ENCODE measurements around the gene CHCHD3. TPM values are rescaled to one million over a fixed set of nuclear protein-coding genes. Genes with fewer than 3 reads are reported as not detected.

CHCHD3 gene
- total and polyA plus RNA-seq, 2 donors = 22.5 to 56.6 TPM

DNA sequence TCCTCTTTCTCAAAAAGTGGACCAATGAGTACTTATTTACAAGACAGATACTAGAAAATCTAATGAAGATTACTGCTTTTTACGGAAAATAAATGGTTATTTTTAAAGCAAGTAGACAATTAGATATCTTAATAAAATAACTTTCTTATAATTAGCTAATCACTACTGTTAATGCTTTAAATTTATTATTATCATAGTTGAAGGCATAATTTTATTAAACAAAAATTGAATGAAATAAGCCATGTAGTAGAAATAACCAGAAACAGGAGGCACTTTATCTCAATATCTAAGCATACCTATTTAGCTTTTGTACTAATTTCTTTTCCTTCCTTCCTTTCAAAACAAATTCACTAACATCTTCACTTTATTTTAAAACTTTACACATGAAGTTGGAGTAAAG is 134.9 kb downstream of the CHCHD3 start:
- Histone ChIP-seq H3K9me3 (ENCODE audit: control insufficient read depth in 2 of 2, insufficient read depth in 1 of 2, low read length in 1 of 2) (no peaks in the 10 kb centered on the region), H3K4me1 (ENCODE audit: control insufficient read depth in 2 of 2, insufficient read depth in 2 of 2, low read length in 2 of 2) (no peaks in the 10 kb centered on the region), H3K36me3 (ENCODE audit: control insufficient read depth in 2 of 2, insufficient read depth in 2 of 2, low read length in 1 of 2) (no peaks in the 10 kb centered on the region), H3K4me3 (ENCODE audit: low read length in 2 of 2) (no peak overlapping the region), H3K27ac (ENCODE audit: low read depth in 1 of 2, low read length in 1 of 2) (no peak overlapping the region), H3K27me3 (ENCODE audit: control insufficient read depth in 2 of 2, insufficient read depth in 1 of 2, low read length in 1 of 2) (no peaks in the 10 kb centered on the region)
- DNase-seq (ENCODE audit: low read depth in 6 of 9, low spot score in 9 of 9) = no peak
- 100% methylated on average over 1 of the region's 1 CpG for WGBS

DNA sequence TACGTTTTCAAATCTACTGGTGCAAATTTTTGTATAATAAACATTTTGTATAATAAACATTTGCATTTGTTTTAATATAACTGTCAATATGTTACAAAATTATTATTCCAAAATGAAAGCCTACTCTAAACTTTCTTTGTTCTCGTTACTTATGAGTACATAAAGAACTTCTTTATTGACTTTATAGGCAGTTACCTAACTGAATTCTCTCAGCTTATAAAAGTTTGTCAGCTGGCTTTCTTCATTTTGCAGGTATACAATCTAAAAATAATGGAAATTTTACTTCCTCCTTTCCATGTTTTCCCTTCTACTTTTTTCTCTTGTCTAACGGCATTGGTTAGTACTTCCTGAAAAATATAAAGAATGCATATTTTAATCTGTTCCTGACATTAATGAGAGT is 137.1 kb downstream of the CHCHD3 start:
- no peak overlapping the region for H3K4me3 ChIP-seq (ENCODE audit: low read length in 2 of 2)
- 96% methylated on average over 3 of the region's 3 CpGs for WGBS
- no peaks in the 10 kb centered on the region for H3K4me1 ChIP-seq (ENCODE audit: control insufficient read depth in 2 of 2, insufficient read depth in 2 of 2, low read length in 2 of 2)
- H3K27ac ChIP-seq (ENCODE audit: low read depth in 1 of 2, low read length in 1 of 2) = no peak overlapping the region
- DNase-seq (ENCODE audit: low read depth in 6 of 9, low spot score in 9 of 9) = no peak
- no peaks in the 10 kb centered on the region for H3K9me3 ChIP-seq (ENCODE audit: control insufficient read depth in 2 of 2, insufficient read depth in 1 of 2, low read length in 1 of 2)
- no peaks in the 10 kb centered on the region for H3K36me3 ChIP-seq (ENCODE audit: control insufficient read depth in 2 of 2, insufficient read depth in 2 of 2, low read length in 1 of 2)
- no peaks in the 10 kb centered on the region for H3K27me3 ChIP-seq (ENCODE audit: control insufficient read depth in 2 of 2, insufficient read depth in 1 of 2, low read length in 1 of 2)

DNA sequence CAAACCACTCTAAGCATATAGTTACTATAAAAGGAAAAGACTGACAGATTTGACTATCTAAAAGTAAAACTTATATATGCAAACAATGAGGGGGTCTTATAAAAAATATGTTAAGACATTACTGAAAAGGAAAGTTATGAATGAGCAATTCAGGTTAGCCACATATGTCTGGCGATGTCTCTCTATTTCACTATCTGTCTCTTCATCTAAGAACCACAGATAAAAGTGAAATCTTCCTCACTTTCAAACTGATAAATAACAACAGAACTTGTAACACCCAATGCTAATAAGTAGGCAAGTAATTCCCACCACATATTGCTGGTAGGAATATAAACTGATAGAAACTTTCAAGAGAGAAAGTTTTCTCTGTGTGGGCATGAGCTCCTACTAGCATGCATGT is 138.2 kb downstream of the CHCHD3 start:
- WGBS = 88% methylated on average over 1 of the region's 1 CpG
- DNase-seq (ENCODE audit: low read depth in 6 of 9, low spot score in 9 of 9) = no peak
- H3K27ac ChIP-seq (ENCODE audit: low read depth in 1 of 2, low read length in 1 of 2) = no peak overlapping the region
- H3K4me3 ChIP-seq (ENCODE audit: low read length in 2 of 2) = no peak overlapping the region
- H3K27me3 ChIP-seq (ENCODE audit: control insufficient read depth in 2 of 2, insufficient read depth in 1 of 2, low read length in 1 of 2) = no peaks in the 10 kb centered on the region
- H3K36me3 ChIP-seq (ENCODE audit: control insufficient read depth in 2 of 2, insufficient read depth in 2 of 2, low read length in 1 of 2) = no peaks in the 10 kb centered on the region
- no peaks in the 10 kb centered on the region for H3K4me1 ChIP-seq (ENCODE audit: control insufficient read depth in 2 of 2, insufficient read depth in 2 of 2, low read length in 2 of 2)
- H3K9me3 ChIP-seq (ENCODE audit: control insufficient read depth in 2 of 2, insufficient read depth in 1 of 2, low read length in 1 of 2) = no peaks in the 10 kb centered on the region

DNA sequence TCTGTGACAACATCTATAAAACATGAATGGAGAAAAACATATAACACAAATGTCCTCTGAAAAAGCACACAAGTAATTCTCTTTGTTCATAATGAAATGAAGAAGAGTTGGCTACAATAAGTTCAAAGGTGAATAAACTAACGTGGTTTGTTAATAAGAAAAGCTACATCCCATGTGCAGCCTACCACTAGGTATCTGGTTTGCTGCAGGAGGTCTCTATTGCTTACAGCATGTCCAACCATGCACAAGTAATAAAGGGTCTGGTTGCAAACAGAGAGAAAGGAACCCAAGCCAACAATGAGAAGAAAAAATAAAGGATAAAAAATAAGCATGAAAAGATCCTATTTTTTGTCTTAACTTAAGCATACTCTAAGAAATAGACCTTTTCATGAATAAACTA is 139.2 kb downstream of the CHCHD3 start:
- H3K36me3 ChIP-seq (ENCODE audit: control insufficient read depth in 2 of 2, insufficient read depth in 2 of 2, low read length in 1 of 2) = no peaks in the 10 kb centered on the region
- no peaks in the 10 kb centered on the region for H3K4me1 ChIP-seq (ENCODE audit: control insufficient read depth in 2 of 2, insufficient read depth in 2 of 2, low read length in 2 of 2)
- no peak overlapping the region for H3K27ac ChIP-seq (ENCODE audit: low read depth in 1 of 2, low read length in 1 of 2)
- WGBS = 97% methylated on average over 1 of the region's 1 CpG
- DNase-seq (ENCODE audit: low read depth in 6 of 9, low spot score in 9 of 9) = no peak
- H3K9me3 ChIP-seq (ENCODE audit: control insufficient read depth in 2 of 2, insufficient read depth in 1 of 2, low read length in 1 of 2) = no peaks in the 10 kb centered on the region
- H3K4me3 ChIP-seq (ENCODE audit: low read length in 2 of 2) = no peak overlapping the region
- H3K27me3 ChIP-seq (ENCODE audit: control insufficient read depth in 2 of 2, insufficient read depth in 1 of 2, low read length in 1 of 2) = no peaks in the 10 kb centered on the region

DNA sequence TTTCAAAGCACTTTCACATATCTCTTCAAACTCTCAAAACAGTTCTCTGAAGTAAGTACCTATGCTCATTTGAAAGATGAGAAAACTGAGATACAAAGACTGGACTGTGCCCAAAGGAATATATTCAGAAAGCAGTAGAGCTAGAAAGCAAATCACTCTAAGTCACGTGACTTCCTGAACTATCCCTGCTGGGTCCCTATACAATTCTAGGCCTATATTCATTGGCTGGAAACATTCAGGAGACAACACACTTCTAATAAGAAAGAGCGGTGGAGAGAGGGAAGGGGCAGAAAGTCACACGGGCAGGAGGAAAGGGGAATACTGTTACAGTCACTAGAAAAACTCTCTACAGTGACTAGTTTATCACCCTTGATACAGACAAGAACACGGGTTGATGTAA is 140.0 kb downstream of the CHCHD3 start:
- no peak overlapping the region for H3K4me3 ChIP-seq (ENCODE audit: low read length in 2 of 2)
- no peaks in the 10 kb centered on the region for H3K9me3 ChIP-seq (ENCODE audit: control insufficient read depth in 2 of 2, insufficient read depth in 1 of 2, low read length in 1 of 2)
- H3K27me3 ChIP-seq (ENCODE audit: control insufficient read depth in 2 of 2, insufficient read depth in 1 of 2, low read length in 1 of 2) = no peaks in the 10 kb centered on the region
- no peaks in the 10 kb centered on the region for H3K36me3 ChIP-seq (ENCODE audit: control insufficient read depth in 2 of 2, insufficient read depth in 2 of 2, low read length in 1 of 2)
- H3K27ac ChIP-seq (ENCODE audit: low read depth in 1 of 2, low read length in 1 of 2) = no peak overlapping the region
- WGBS = 96% methylated on average over 4 of the region's 4 CpGs
- DNase-seq (ENCODE audit: low read depth in 6 of 9, low spot score in 9 of 9) = no peak
- no peaks in the 10 kb centered on the region for H3K4me1 ChIP-seq (ENCODE audit: control insufficient read depth in 2 of 2, insufficient read depth in 2 of 2, low read length in 2 of 2)

GRCh38 chr7:132941428-132941827 is 140.5 kb downstream of the CHCHD3 start:
- Histone ChIP-seq H3K27me3 (ENCODE audit: control insufficient read depth in 2 of 2, insufficient read depth in 1 of 2, low read length in 1 of 2) (no peaks in the 10 kb centered on the region), H3K27ac (ENCODE audit: low read depth in 1 of 2, low read length in 1 of 2) (no peak overlapping the region), H3K4me1 (ENCODE audit: control insufficient read depth in 2 of 2, insufficient read depth in 2 of 2, low read length in 2 of 2) (no peaks in the 10 kb centered on the region), H3K9me3 (ENCODE audit: control insufficient read depth in 2 of 2, insufficient read depth in 1 of 2, low read length in 1 of 2) (no peaks in the 10 kb centered on the region), H3K36me3 (ENCODE audit: control insufficient read depth in 2 of 2, insufficient read depth in 2 of 2, low read length in 1 of 2) (no peaks in the 10 kb centered on the region), H3K4me3 (ENCODE audit: low read length in 2 of 2) (no peak overlapping the region)
- WGBS = 67% methylated on average over 4 of the region's 4 CpGs
- DNase-seq (ENCODE audit: low read depth in 6 of 9, low spot score in 9 of 9) = no peak

DNA sequence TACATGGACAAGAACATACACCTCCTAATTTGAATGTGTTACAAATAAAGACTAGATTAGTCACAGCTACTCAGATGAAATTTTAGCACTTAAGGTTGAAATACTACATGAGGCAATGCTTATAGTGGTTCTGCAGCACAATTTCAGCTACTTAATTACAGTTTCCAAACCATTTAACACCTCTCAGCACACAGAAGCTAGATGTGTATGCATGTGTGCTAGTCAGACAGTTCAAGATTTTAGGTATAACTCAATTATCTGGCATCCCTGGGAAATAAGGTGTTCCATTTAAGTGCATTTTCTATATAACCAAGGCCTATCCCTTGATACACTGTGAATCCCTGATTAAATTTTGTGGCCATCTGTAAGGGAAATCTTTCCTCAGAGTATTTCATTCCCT is 141.8 kb downstream of the CHCHD3 start:
- H3K4me3 ChIP-seq (ENCODE audit: low read length in 2 of 2) = no peak overlapping the region
- H3K4me1 ChIP-seq (ENCODE audit: control insufficient read depth in 2 of 2, insufficient read depth in 2 of 2, low read length in 2 of 2) = no peaks in the 10 kb centered on the region
- H3K9me3 ChIP-seq (ENCODE audit: control insufficient read depth in 2 of 2, insufficient read depth in 1 of 2, low read length in 1 of 2) = no peaks in the 10 kb centered on the region
- no peaks in the 10 kb centered on the region for H3K27me3 ChIP-seq (ENCODE audit: control insufficient read depth in 2 of 2, insufficient read depth in 1 of 2, low read length in 1 of 2)
- H3K36me3 ChIP-seq (ENCODE audit: control insufficient read depth in 2 of 2, insufficient read depth in 2 of 2, low read length in 1 of 2) = no peaks in the 10 kb centered on the region
- DNase-seq (ENCODE audit: low read depth in 6 of 9, low spot score in 9 of 9) = no peak
- H3K27ac ChIP-seq (ENCODE audit: low read depth in 1 of 2, low read length in 1 of 2) = no peak overlapping the region

GRCh38 chr7:132939495-132939894 is 142.4 kb downstream of the CHCHD3 start:
- Histone ChIP-seq H3K27me3 (ENCODE audit: control insufficient read depth in 2 of 2, insufficient read depth in 1 of 2, low read length in 1 of 2) (no peaks in the 10 kb centered on the region), H3K36me3 (ENCODE audit: control insufficient read depth in 2 of 2, insufficient read depth in 2 of 2, low read length in 1 of 2) (no peaks in the 10 kb centered on the region), H3K27ac (ENCODE audit: low read depth in 1 of 2, low read length in 1 of 2) (no peak overlapping the region), H3K9me3 (ENCODE audit: control insufficient read depth in 2 of 2, insufficient read depth in 1 of 2, low read length in 1 of 2) (no peaks in the 10 kb centered on the region), H3K4me1 (ENCODE audit: control insufficient read depth in 2 of 2, insufficient read depth in 2 of 2, low read length in 2 of 2) (no peaks in the 10 kb centered on the region), H3K4me3 (ENCODE audit: low read length in 2 of 2) (no peak overlapping the region)
- 98% methylated on average over 4 of the region's 4 CpGs for WGBS
- DNase-seq (ENCODE audit: low read depth in 6 of 9, low spot score in 9 of 9) = no peak

- no peak for DNase-seq (ENCODE audit: low read depth in 6 of 9, low spot score in 9 of 9)
- Histone ChIP-seq H3K27me3 (ENCODE audit: control insufficient read depth in 2 of 2, insufficient read depth in 1 of 2, low read length in 1 of 2) (no peaks in the 10 kb centered on the region), H3K4me1 (ENCODE audit: control insufficient read depth in 2 of 2, insufficient read depth in 2 of 2, low read length in 2 of 2) (no peaks in the 10 kb centered on the region), H3K27ac (ENCODE audit: low read depth in 1 of 2, low read length in 1 of 2) (no peak overlapping the region), H3K36me3 (ENCODE audit: control insufficient read depth in 2 of 2, insufficient read depth in 2 of 2, low read length in 1 of 2) (no peaks in the 10 kb centered on the region), H3K9me3 (ENCODE audit: control insufficient read depth in 2 of 2, insufficient read depth in 1 of 2, low read length in 1 of 2) (no peaks in the 10 kb centered on the region), H3K4me3 (ENCODE audit: low read length in 2 of 2) (no peak overlapping the region)
Measured at GRCh38 chr7:132937286-132937685, 144.6 kb downstream of the CHCHD3 start.

- H3K9me3 ChIP-seq (ENCODE audit: control insufficient read depth in 2 of 2, insufficient read depth in 1 of 2, low read length in 1 of 2) = no peaks in the 10 kb centered on the region
- DNase-seq (ENCODE audit: low read depth in 6 of 9, low spot score in 9 of 9) = no peak
- WGBS = 98% methylated on average over 1 of the region's 1 CpG
Measured at GRCh38 chr7:132935608-132936007, 146.3 kb downstream of the CHCHD3 start.

More at GRCh38 chr7:132935608-132936007, 146.3 kb downstream of the CHCHD3 start:
- Histone ChIP-seq H3K4me1 (ENCODE audit: control insufficient read depth in 2 of 2, insufficient read depth in 2 of 2, low read length in 2 of 2) (no peaks in the 10 kb centered on the region), H3K27me3 (ENCODE audit: control insufficient read depth in 2 of 2, insufficient read depth in 1 of 2, low read length in 1 of 2) (no peaks in the 10 kb centered on the region), H3K4me3 (ENCODE audit: low read length in 2 of 2) (no peak overlapping the region), H3K36me3 (ENCODE audit: control insufficient read depth in 2 of 2, insufficient read depth in 2 of 2, low read length in 1 of 2) (no peaks in the 10 kb centered on the region), H3K27ac (ENCODE audit: low read depth in 1 of 2, low read length in 1 of 2) (no peak overlapping the region)
